Thyroid gland (tissue), 4 donors: ENCODE results near the gene ELOVL7.

Source experiments
- CTCF ChIP-seq, 6 experiments: fragments of 200-600 bp in 3 of 6; fragments of 450-650 bp in 3 of 6; sonication (generic) in 3 of 6; IDR thresholded peaks; one replicate each; pipeline ENCODE4 v1.5.1; 2016 to 2019; ENCODE audit warnings: antibody characterized with exemption in 6 of 6, mild to moderate bottlenecking in 2 of 6, inconsistent platforms in 1 of 6, moderate library complexity in 1 of 6
- POLR2A ChIP-seq, 2 donors: fragments of 450-650 bp; IDR thresholded peaks; one replicate each; pipeline ENCODE4 v1.6.1; 2017; ENCODE audit warnings: antibody characterized with exemption in 2 of 2, mild to moderate bottlenecking in 2 of 2, moderate library complexity in 1 of 2

DNA sequence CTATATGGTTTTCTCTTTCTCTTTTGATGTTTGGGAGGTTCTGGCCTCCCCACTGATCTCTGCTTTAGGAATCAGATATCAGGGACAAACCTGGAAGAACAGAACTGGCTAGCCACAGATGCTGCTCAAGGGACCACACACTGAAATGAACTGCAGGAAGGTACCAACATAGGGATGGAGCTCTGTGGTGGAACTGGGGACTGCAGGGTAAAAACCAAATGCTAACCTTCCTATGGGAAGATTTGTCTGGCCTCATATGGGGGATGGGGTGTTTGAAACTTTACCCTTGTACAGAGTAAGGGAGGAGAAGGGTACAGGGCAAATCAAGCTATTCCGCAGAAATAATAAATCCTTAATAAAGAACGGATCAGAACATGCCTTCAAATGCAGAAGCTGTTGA, 49.4 kb downstream of the ELOVL7 start:
- TF ChIP-seq CTCF (IDR thresholded peaks at IDR 0.05) = no peak
- no peak for TF ChIP-seq POLR2A (IDR thresholded peaks at IDR 0.05)
